SH-SY5Y (cell line): ENCODE data around the gene KYAT1.

Experiments
- GATA2 ChIP-seq: IDR thresholded peaks from 2 replicates; pipeline ENCODE4 v1.6.1; 2011; ENCODE audit warnings: mild to moderate bottlenecking, low read depth, low read length
- GATA3 ChIP-seq: IDR thresholded peaks from 2 replicates; pipeline ENCODE4 v1.6.1; 2011; ENCODE audit warnings: low read depth, mild to moderate bottlenecking, low read length, moderate library complexity

DNA sequence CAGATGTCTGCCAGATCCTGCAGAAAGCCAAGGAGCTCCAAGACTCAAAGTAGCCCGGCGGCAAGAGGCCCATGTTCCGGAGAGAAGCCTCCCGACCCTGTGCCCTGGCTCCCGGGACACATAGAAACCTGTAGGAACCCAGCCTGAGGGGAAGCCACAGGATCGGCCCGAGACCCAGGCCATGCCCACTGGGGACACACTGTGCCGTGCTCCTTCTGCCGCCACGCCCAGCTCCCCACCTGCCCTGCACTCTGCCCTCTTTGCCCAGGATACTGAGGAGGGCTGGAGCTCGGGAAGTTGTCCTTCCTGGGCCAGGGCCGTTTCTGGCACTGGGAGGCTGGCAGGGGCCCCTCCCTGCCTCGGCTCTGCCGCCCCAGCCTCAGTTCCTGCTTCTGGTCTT is 73.9 kb downstream of the KYAT1 start:
- TF ChIP-seq GATA3, result no peak
- no peak for TF ChIP-seq GATA2
